WTC11 (cell line): ENCODE results near the gene LCA5. TPM values are rescaled to one million over a fixed set of nuclear protein-coding genes. Genes with fewer than 3 reads are reported as not detected.

Source experiments
- ATAC-seq: fragments of 200-7000 bp; cut with Tn5 transposase; 2 replicates; pipeline ENCODE4 v1.10.0; 2021; ENCODE audit warnings: mild to moderate bottlenecking, moderate library complexity
- CTCF ChIA-PET: fragments of 300-600 bp; sonication (Branson Sonifier 250); formaldehyde crosslinking; loops from one replicate; lab custom pipeline; 2021; ENCODE audit warnings: antibody characterized with exemption; lab: Charles Lee
- POLR2A ChIA-PET: fragments of 350-600 bp; sonication (Branson Sonifier 250); formaldehyde crosslinking; loops from one replicate; lab custom pipeline; 2021; ENCODE audit warnings: antibody characterized with exemption; lab: Charles Lee
- DNase-seq: peaks from one replicate; pipeline ENCODE4 v3.0.0; 2021; ENCODE audit warnings: low spot score
- H3K27ac Mint-ChIP-seq: 2 replicates; pipeline ENCODE4 v1.8.0; 2021; ENCODE audit warnings: mixed read lengths
- H3K27me3 Mint-ChIP-seq: 2 replicates; pipeline ENCODE4 v1.8.0; 2021; ENCODE audit warnings: low read depth, mild to moderate bottlenecking, moderate library complexity, mixed read lengths
- H3K36me3 Mint-ChIP-seq: 2 replicates; pipeline ENCODE4 v1.8.0; 2021; ENCODE audit warnings: mixed read lengths
- H3K4me1 Mint-ChIP-seq: 2 replicates; pipeline ENCODE4 v1.8.0; 2022; ENCODE audit warnings: mixed read lengths
- H3K4me3 Mint-ChIP-seq: 2 replicates; pipeline ENCODE4 v1.8.0; 2021; ENCODE audit warnings: mild to moderate bottlenecking, moderate library complexity, mixed read lengths
- H3K9me3 Mint-ChIP-seq: 2 replicates; pipeline ENCODE4 v1.8.0; 2021; ENCODE audit warnings: mixed read lengths
- CBFB ChIP-seq: sonication (generic); formaldehyde crosslinking; IDR thresholded peaks from 2 replicates; pipeline ENCODE4 v1.8.1; 2022; ENCODE audit warnings: mild to moderate bottlenecking, low read depth, missing genetic modification reagents
- EMX1 ChIP-seq: fragments of 250-450 bp; sonication (Bioruptor Pico); IDR thresholded peaks from 2 replicates; pipeline ENCODE4 v1.8.0; 2021; ENCODE audit warnings: mild to moderate bottlenecking
- ERG ChIP-seq: fragments of 250-450 bp; sonication (Bioruptor Pico); IDR thresholded peaks from 2 replicates; pipeline ENCODE4 v1.8.0; 2021; ENCODE audit warnings: mild to moderate bottlenecking
- GABPB1 ChIP-seq: sonication (generic); formaldehyde crosslinking; IDR thresholded peaks from 2 replicates; pipeline ENCODE4 v1.8.1; 2023; ENCODE audit warnings: mild to moderate bottlenecking, missing genetic modification reagents
- GRHL2 ChIP-seq: fragments of 250-450 bp; sonication (Bioruptor Pico); IDR thresholded peaks from 2 replicates; pipeline ENCODE4 v1.8.0; 2022; ENCODE audit warnings: mild to moderate bottlenecking, moderate library complexity; ENCODE audit not compliant: insufficient replicate concordance, severe bottlenecking
- HMGA2 ChIP-seq: fragments of 250-450 bp; sonication (Bioruptor Pico); IDR thresholded peaks from 2 replicates; pipeline ENCODE4 v1.4.0; 2021; ENCODE audit warnings: mild to moderate bottlenecking, moderate library complexity
- KAT7 ChIP-seq: sonication (generic); formaldehyde crosslinking; IDR thresholded peaks from 2 replicates; pipeline ENCODE4 v1.8.1; 2023; ENCODE audit warnings: missing genetic modification reagents, mild to moderate bottlenecking, borderline replicate concordance
- NFATC4 ChIP-seq: fragments of 250-450 bp; sonication (Bioruptor Pico); IDR thresholded peaks from 2 replicates; pipeline ENCODE4 v1.9.0; 2021; ENCODE audit warnings: mild to moderate bottlenecking
- NFE2L1 ChIP-seq: sonication (generic); formaldehyde crosslinking; IDR thresholded peaks from 2 replicates; pipeline ENCODE4 v1.8.1; 2023; ENCODE audit warnings: missing genetic modification reagents
- NFYB ChIP-seq: sonication (generic); formaldehyde crosslinking; conservative IDR thresholded peaks from 2 replicates; pipeline ENCODE4 v1.8.0; 2022; ENCODE audit warnings: low read depth, missing genetic modification reagents
- NR2C2 ChIP-seq: sonication (generic); formaldehyde crosslinking; IDR thresholded peaks from 2 replicates; pipeline ENCODE4 v1.8.0; 2022; ENCODE audit warnings: mild to moderate bottlenecking, missing genetic modification reagents
- OVOL2 ChIP-seq: fragments of 250-450 bp; sonication (Bioruptor Pico); IDR thresholded peaks from 2 replicates; pipeline ENCODE4 v1.9.0; 2021; ENCODE audit warnings: mild to moderate bottlenecking, borderline replicate concordance
- RELA ChIP-seq: sonication (generic); formaldehyde crosslinking; IDR thresholded peaks from 2 replicates; pipeline ENCODE4 v1.8.1; 2022; ENCODE audit warnings: missing genetic modification reagents, mild to moderate bottlenecking, borderline replicate concordance
- RORB ChIP-seq: fragments of 250-450 bp; sonication (Bioruptor Pico); IDR thresholded peaks from 2 replicates; pipeline ENCODE4 v1.9.0; 2021; ENCODE audit warnings: mild to moderate bottlenecking
- SMAD3 ChIP-seq: sonication (generic); formaldehyde crosslinking; IDR thresholded peaks from 2 replicates; pipeline ENCODE4 v1.8.0; 2022; ENCODE audit warnings: missing genetic modification reagents, mild to moderate bottlenecking, borderline replicate concordance
- TEAD1 ChIP-seq: sonication (generic); formaldehyde crosslinking; IDR thresholded peaks from 2 replicates; pipeline ENCODE4 v1.8.0; 2022; ENCODE audit warnings: mild to moderate bottlenecking, missing genetic modification reagents
- ZNF219 ChIP-seq: sonication (generic); formaldehyde crosslinking; IDR thresholded peaks from 2 replicates; pipeline ENCODE4 v1.8.0; 2023; ENCODE audit warnings: missing genetic modification reagents, mild to moderate bottlenecking, borderline replicate concordance
- ZNF423 ChIP-seq: fragments of 250-450 bp; sonication (Bioruptor Pico); IDR thresholded peaks from 2 replicates; pipeline ENCODE4 v2.1.2; 2022; ENCODE audit warnings: mild to moderate bottlenecking, moderate library complexity
- total RNA-seq: library from RNA; stranded (reverse); gene quantifications from 3 replicates; pipeline ENCODE4 v1.2.3, GENCODE V29; 2021
- TF ChIP-seq, protein P1 (sequence below): sonication (generic); formaldehyde crosslinking; IDR thresholded peaks from 2 replicates; pipeline ENCODE4 v1.8.1; 2023; ENCODE audit warnings: mild to moderate bottlenecking, missing genetic modification reagents, moderate library complexity
- TF ChIP-seq, protein P2 (sequence below): sonication (generic); formaldehyde crosslinking; IDR thresholded peaks from 2 replicates; pipeline ENCODE4 v1.8.1; 2023; ENCODE audit warnings: mild to moderate bottlenecking, missing genetic modification reagents
- TF ChIP-seq, protein P3 (sequence below): sonication (generic); formaldehyde crosslinking; IDR thresholded peaks from 2 replicates; pipeline ENCODE4 v1.8.1; 2022; ENCODE audit warnings: mild to moderate bottlenecking, moderate library complexity, missing genetic modification reagents

Gene LCA5
- total RNA-seq, 1 experiment from 2014 or later: 3.8 TPM

DNA sequence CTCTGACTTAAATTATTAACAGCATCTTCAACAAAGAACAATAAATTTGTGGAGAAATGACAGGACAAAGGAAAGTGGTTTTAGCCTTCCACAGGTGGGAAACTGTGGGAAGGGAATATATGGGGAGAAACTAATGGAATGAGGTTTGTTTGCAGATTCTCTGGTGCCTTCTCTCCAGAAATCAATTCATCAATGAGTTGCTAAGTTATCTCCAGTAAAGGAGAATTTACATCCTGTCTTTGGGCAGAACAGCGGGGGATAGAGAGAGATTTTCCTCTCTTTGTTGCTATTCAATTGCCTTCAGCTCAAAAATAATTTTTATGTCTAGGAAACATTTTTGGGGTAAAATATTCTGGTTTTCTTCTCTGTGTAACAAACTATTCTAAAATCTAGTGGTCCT, 36.9 kb upstream of the LCA5 start (continued):
- TF ChIP-seq NFATC4 (CRISPR knock-in tag) (no peak), OVOL2 (CRISPR knock-in tag) (no peak), GRHL2 (CRISPR knock-in tag) (no peak), NFYB (CRISPR knock-in tag) (no peak), RORB (CRISPR knock-in tag) (no peak)

- peaks cover 67% of the 10 kb centered on the region for H3K4me1 Mint-ChIP-seq
- peak overlapping the region; percentile 37; the same call in 1 of the 2 replicates for H3K27ac Mint-ChIP-seq
- H3K27me3 Mint-ChIP-seq: no peaks in the 10 kb centered on the region
- no peak overlapping the region for H3K4me3 Mint-ChIP-seq
- CTCF ChIA-PET: interaction anchor here (0.7 to 1.5 kb wide), 5 partner anchors 16 to 297 kb away, joined by 3 to 6 read pairs (median 4); no protein-coding TSS in a partner anchor
- H3K9me3 Mint-ChIP-seq: no peaks in the 10 kb centered on the region
- peak; percentile 32; the same call in 1 of the 2 replicates for ATAC-seq
- POLR2A ChIA-PET: no interaction called here
- DNase-seq: no peak
- no peaks in the 10 kb centered on the region for H3K36me3 Mint-ChIP-seq
- TF ChIP-seq RELA (CRISPR knock-in tag) (no peak), NR2C2 (CRISPR knock-in tag) (no peak), ZNF219 (no peak), SMAD3 (CRISPR knock-in tag) (no peak), HMGA2 (CRISPR knock-in tag) (no peak), GRHL2 (CRISPR knock-in tag) (no peak), ERG (CRISPR knock-in tag) (no peak)
These were observed 33.8 kb upstream of the LCA5 start for GRCh38 chr6:79571030-79571367.

DNA sequence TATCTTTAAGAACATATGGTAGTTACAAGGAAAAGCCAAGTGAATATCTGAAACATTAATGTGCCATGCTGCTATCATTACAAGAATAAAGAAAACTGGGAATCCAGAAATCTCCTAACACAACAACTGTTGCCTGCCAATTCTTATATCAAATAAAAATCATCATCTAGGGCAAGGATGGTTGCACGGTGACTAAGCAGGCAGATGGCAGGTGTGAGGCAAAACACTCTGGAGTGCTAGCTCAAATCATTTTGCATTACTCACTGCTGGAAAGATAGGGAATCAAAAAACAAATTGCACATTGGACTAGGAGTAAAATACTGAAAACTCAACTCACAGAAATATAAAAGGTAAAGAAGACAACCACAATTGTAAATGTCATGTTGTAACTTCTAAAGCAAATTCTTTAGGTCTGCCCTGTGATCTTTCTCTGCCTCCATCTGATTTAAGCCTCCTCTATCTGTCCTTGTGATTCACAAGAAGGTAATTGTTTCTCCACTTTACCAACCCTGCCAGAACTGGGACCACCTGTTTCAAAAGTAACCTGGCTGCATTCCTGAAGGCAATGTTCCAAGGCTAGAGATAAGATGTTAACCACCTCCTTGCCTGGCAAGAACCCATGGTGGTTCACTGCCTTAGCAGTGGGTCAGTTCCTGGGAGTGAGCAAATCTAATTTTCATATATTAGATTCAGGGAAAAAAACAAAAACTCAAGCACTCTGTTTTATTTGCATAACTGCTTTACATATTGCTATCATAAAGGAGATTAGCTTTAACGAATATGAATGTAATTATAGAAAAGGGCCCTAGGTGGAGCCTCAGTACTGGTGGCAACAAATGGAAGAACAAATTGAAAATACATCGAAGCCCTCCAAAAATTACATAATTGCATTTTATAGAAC, 33.1 kb upstream of the LCA5 start:
- DNase-seq: peak; percentile 46
- peaks cover 70% of the 10 kb centered on the region for H3K4me1 Mint-ChIP-seq
- POLR2A ChIA-PET: interaction anchor here (1.6 kb wide), 1 partner anchor 26 kb away, joined by 3 read pairs; no protein-coding TSS in a partner anchor

DNA sequence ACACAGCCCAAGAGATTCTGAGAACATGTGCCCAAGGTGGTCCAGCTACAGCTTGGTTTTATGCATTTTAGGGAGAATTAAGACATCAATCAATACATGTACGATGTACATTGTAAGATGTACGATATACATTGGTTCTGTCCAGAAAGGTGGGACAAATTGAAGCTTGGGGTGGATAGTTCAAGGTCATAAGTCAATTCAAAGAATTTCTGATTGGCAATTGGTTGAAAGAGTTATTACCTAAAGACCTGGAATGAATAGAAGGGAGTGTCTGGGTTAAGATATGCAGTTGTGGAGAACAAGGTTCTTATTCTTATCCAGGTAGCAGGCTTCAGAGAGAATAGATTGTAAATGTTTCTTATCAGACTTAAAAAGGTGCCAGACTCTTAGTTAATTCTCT, 31.8 kb upstream of the LCA5 start:
- CTCF ChIA-PET: interaction anchor here (1.7 kb wide), 1 partner anchor 25 kb away, joined by 5 read pairs; no protein-coding TSS in a partner anchor
- no peaks in the 10 kb centered on the region for H3K36me3 Mint-ChIP-seq
- H3K27me3 Mint-ChIP-seq: no peaks in the 10 kb centered on the region
- H3K9me3 Mint-ChIP-seq: no peaks in the 10 kb centered on the region
- H3K4me3 Mint-ChIP-seq: peak overlapping the region; percentile 7; the same call in 1 of the 2 replicates
- ATAC-seq (no peak), DNase-seq (no peak)
- TF ChIP-seq, protein P1, sequence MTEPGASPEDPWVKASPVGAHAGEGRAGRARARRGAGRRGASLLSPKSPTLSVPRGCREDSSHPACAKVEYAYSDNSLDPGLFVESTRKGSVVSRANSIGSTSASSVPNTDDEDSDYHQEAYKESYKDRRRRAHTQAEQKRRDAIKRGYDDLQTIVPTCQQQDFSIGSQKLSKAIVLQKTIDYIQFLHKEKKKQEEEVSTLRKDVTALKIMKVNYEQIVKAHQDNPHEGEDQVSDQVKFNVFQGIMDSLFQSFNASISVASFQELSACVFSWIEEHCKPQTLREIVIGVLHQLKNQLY (CRISPR knock-in tag): no peak
- TF ChIP-seq KAT7 (CRISPR knock-in tag) (no peak), EMX1 (no peak)
- H3K27ac Mint-ChIP-seq: peak overlapping the region; percentile 94
- POLR2A ChIA-PET: interaction anchor here (1.6 kb wide), 1 partner anchor 25 kb away, joined by 3 read pairs; no protein-coding TSS in a partner anchor
- peaks cover 62% of the 10 kb centered on the region for H3K4me1 Mint-ChIP-seq

More for the DNA sequence above, 33.1 kb upstream of the LCA5 start:
- TF ChIP-seq GABPB1 (CRISPR knock-in tag): no peak
- TF ChIP-seq, protein P2, sequence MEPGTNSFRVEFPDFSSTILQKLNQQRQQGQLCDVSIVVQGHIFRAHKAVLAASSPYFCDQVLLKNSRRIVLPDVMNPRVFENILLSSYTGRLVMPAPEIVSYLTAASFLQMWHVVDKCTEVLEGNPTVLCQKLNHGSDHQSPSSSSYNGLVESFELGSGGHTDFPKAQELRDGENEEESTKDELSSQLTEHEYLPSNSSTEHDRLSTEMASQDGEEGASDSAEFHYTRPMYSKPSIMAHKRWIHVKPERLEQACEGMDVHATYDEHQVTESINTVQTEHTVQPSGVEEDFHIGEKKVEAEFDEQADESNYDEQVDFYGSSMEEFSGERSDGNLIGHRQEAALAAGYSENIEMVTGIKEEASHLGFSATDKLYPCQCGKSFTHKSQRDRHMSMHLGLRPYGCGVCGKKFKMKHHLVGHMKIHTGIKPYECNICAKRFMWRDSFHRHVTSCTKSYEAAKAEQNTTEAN: no peak
- no peak for TF ChIP-seq CBFB (CRISPR knock-in tag)
- TF ChIP-seq TEAD1 (CRISPR knock-in tag): peak; percentile 80; the same call in 1 of the 2 replicates
- no peak for TF ChIP-seq NFE2L1
- no peak for TF ChIP-seq ZNF423 (CRISPR knock-in tag)
- TF ChIP-seq, protein P3, sequence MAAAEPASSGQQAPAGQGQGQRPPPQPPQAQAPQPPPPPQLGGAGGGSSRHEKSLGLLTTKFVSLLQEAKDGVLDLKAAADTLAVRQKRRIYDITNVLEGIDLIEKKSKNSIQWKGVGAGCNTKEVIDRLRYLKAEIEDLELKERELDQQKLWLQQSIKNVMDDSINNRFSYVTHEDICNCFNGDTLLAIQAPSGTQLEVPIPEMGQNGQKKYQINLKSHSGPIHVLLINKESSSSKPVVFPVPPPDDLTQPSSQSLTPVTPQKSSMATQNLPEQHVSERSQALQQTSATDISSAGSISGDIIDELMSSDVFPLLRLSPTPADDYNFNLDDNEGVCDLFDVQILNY (CRISPR knock-in tag): no peak
- H3K27me3 Mint-ChIP-seq: no peaks in the 10 kb centered on the region
- CTCF ChIA-PET: interaction anchor here (0.7 to 1.5 kb wide), 7 partner anchors 15 to 298 kb away, joined by 3 to 6 read pairs (median 3); partner anchors contain the start of genes LCA5 and SH3BGRL2
- peak; percentile 93 for ATAC-seq
- peak overlapping the region; percentile 94 for H3K27ac Mint-ChIP-seq
- H3K9me3 Mint-ChIP-seq: no peaks in the 10 kb centered on the region
- no peaks in the 10 kb centered on the region for H3K36me3 Mint-ChIP-seq
- H3K4me3 Mint-ChIP-seq: peak overlapping the region; percentile 23
